GM21717 (cell line): Measurements from ENCODE around the gene FMN1.

Experiments
- ATAC-seq: cut with Tn5 transposase; IDR thresholded peaks from one replicate; pipeline ENCODE4 v1.9.1; 2021; ENCODE audit warnings: mild to moderate bottlenecking, moderate library complexity; ENCODE audit not compliant: unreplicated experiment

FMN1 gene

DNA sequence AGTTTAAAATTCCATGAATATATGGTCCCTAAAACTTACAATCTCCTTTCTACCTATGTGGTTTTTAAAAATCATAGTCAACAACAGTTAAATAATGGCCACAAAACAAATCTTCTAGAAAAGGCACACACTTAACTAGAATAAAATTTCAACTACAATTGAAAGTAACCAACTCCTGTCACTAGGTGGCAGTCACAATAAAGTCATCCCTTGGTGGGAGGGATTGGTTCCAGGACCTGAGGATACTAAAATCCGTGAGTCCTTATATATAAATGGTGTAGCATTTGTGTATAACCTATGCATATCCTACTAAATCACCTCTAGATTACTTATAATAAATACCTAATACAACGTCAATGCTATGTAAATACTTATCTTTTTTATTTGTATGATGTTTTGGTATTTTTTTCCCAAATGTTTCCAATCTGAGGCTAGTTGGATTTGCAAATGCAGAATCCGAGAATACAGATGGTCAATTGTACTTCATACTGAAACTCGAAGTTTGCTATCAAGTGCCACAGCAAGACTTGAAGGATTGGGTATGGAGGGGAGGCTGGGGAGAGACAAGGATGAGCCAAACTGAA, 172.6 kb downstream of the FMN1 start:
- ATAC-seq = no peak

DNA sequence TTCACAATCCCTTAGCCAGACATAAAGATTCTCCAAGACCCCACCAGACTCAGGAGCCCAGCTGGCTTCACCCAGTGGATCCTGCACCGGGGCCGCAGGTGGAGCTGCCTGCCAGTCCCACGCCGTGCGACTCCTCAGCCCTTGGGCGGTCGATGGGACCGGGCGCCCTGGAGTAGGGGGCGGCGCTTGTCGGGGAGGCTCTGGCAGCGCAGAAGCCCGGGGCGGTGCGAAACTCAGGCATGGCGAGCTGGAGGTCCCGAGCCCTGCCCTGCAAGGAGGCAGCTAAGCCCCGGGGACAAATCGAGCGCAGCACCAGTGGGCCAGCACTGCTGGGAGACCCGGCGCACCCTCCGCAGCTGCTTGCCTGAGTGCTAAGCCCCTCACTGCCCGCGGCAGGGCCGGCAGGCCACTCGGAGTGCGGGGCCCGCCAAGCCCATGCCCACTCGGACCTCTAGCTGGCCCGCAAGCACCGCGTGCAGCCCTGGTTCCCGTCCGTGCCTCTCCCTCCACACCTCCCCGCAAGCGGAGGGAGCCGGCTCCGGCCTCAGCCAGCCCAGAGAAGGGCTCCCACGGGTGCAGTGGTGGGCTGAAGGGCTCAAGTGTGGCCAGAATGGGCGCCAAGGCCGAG, 175.0 kb downstream of the FMN1 start:
- ATAC-seq = no peak

DNA sequence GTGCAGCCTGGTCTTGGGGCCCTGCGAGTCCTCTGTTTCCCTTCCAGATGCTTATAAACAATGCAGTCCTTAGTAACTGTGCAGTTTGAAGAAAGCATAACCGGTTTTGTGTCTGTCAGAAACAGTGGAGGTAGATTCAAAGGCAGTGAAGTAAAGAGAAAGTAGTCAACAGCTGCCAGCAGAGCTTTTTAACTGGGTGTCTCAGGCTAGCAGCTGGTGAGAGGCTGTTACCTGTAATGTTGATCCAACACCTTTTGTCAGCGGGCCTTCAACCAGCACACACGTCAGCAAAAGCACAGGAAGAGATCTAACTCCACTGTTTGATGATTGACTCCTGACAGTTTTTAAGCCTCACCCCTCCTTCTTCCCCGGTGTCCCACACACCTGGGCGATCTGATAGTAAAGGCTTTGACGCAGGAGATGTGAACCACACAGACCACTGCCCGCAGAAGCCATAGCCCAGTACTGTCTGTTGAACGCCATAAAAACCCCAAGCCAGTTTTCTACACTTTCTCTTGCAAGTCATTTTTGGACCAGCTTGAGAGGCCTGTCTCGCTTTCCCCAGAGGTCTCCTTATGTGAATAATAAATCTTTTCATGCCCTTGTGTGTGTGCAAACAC, 178.0 kb downstream of the FMN1 start:
- ATAC-seq = no peak

DNA sequence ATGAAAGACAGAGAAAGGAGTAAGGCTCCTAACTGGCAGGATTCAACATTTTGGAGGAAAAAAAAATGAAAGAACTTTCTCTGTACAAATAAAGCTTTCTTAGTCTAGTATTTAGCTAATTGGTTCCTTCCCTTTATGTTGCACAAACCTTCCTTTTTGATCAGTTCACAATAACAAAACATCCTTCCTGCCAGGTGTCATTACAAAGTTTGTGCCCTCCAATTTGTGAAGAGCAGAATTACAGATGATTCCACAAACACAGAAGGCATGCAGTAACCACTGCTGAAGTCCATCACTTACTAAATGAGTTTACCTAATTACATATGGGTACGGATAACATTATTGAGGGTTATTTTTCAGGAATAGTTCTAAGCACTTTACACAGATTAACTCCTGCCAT, 179.9 kb downstream of the FMN1 start:
- ATAC-seq = no peak

DNA sequence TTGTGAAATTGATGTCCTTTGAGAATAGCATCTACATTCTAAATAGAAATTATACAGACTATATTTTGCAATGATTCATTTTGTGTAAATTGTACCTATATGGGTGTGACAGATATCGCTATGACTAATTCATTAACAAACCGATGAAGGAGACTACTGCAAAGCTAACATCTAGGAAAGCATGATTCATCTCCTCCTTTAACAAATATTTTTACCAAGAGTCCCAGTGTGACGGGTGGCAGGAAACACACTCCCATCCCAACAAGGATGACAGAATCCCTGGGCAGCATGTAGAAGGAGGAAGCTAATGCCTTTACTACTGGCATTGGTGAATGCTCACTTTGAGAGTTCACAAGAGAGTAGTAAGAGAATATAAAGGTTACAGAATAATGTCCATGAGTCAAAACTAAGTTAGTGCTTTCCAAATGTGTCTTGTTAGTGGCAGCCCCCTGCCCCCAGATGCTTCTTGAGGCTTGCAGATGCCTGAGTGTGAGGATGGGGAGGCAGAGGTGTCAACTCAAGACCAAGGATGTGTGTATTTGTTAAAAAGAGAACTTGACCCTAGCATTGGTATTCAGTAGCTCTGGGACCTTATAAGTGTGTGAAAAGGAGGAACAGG, 180.6 kb downstream of the FMN1 start:
- ATAC-seq = no peak

DNA sequence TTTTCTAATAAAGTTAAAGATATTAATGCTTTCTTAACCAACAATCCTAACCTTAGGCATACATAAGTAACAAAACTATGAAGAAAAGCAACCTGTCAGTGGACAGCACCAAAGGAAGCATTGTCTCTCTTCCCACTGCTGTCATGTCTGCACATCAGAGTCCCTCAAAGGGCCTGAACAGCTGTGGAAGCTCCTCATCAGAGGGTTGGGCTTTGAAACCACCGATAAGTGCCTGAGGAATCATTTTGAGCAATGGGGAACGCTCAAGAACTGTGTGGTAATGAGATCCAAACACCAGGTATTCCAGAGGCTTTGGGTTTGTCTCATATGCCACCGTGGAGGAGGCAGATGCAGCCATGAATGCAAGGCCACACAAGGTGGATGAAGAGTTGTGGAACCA, 182.5 kb downstream of the FMN1 start:
- ATAC-seq = no peak

DNA sequence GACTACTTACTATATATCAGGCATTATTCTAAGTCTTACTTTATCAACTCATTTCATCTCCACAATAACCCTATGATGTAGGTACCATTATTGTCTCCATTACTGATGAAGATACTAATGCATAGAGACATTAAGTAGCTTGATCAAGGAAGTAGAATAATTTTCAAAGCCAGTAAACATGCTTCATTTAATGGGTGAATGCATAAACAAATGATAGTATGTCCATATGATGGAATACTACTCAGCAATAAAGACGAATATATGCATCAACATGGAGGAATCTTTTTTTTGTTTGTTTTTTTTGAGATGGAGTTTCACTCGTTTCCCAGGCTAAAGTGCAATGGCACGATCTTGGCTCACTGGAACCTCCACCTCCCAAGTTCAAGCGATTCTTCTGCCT, 184.9 kb downstream of the FMN1 start:
- no peak for ATAC-seq

DNA sequence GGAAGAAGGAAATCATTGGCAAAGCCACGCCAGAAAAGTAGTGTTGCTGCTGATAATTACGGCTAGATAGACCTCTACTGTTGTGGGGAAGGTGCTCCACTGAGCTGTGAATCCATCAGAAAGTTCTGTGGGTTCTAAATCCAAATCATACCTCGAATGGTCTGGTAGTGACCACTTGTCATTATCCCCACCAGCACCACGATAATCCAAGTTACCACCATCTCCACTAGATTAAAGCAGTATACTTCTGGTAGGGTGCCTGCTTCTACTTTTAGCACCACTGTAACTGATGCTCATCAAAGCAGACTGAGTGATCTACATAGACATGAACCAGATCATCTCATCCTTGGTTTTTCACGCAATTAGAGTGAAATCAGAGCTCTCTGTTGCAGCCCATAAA, 185.5 kb downstream of the FMN1 start:
- ATAC-seq = no peak

DNA sequence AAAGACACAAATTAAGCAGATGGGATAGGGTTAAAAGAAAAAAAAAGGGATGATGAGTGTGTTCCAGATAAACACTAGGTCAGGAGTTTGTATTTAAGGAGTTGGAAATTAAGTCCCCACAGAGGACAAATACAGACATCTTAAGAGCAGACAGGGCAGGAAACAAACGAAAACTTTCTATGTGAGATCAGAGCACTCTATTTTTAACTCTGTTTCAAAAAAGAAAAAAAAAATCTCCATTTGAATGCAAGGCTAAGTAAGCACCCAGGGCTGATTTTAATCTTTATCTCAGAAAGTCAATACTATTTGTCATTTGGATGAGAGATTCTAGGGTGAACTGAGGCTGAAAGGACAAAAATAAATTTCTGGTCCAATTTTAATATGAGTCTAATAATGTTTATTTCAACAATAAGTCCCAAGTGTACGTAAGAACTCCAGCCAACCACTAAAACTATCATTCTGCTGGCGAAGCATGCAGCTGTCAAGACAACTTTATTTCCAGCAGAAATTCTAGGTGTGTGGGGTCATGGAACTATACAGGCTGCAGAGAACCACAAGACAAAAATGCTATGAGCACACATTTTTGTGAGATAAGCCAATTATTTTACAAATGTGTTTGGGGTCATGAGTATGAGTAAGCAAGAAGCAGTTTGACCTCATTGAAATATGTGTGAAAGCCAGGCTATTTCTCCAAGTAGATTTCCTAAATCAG, 186.1 kb downstream of the FMN1 start:
- ATAC-seq = no peak

DNA sequence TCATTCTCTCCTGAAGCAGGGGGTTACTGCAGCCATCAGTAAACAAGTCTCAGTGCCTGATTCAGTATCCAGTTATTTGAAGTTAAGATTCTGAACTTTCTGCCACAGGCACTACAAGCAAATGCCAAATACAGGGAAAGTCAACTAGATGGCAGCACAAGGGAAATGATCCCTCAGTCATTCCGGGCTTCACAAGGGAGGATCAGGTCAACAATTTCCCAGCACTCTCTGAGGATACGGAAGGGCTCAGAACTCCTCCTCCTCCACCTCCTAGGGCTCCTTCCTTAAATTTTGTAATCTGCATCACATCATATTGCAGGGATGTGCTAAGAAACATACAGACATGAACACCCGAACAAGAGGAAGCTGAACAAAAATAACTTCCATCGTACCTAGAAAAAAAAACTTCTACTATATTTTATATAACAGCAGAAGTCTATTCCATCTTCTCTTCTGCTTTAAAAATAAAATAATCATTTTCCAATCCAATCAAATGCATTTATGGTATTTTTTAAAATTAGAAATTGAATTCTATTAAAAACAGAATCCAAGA, 187.1 kb downstream of the FMN1 start:
- no peak for ATAC-seq

DNA sequence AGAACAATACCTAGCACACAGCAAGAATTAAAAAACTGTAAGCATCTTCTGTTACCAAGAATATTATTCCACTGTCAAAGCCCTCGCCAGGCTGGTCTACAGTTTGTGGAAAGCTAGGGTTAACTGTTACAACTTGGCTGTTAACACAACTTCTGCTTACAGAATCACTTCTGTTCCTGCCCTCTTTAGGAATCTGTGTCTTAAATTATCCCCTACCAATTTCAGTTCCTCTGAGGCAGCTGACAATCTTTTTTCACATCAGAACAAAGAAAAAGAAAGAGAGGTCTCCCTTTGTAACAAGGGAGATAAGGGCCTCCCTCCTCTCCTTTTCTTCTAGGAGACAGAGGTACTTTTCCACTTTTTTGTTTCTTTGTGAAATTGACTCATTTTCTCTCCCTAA, 188.9 kb downstream of the FMN1 start:
- ATAC-seq = no peak

DNA sequence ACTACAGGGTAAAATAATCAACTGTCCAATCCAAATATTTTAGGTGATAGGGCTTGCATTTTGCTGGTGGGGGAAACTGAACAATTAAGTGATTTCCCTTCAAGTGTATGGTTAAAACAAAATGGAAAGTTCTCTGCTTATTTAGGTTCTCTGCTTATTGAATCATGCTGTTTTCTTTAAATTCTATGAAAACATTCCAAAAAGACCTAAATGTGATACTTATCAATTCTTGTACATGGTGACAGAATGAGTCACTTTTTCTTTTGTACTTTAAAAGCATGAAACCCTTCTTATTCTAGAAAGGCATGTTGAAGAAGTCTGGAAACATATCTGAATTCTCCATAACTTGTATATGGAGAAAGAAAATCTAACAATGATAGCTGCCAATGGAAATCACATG, 192.6 kb downstream of the FMN1 start:
- ATAC-seq = no peak

DNA sequence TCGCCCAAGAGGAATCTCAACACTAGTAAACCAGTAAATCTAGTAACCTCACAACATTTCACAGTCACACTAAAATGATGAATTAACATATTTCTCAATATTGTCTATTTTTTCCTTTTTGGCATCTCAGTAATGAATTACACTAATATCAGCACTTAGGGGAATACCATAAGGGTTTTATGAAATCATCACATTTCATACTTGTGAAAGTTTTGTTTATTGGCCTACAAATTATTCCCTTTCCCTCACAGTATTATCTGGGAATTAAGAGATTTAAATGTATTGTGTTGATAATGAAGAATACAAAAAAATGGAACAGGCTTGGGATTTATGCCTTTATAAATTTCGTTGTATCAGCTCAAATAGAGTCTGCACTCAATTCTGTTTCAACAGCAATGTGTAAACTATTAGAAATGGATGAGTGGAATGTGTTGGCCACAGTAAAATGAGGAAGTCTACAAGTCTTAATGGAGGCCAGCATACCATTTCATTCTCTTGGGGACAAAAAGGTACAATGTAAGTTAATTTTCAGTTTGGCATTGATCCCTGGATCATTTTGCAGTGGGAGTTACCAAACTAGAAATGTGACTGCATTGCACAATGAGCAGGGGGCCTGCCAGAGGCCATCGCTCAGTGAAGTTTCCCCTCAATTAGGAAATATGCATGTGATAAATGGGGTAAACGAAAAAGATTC, 195.4 kb downstream of the FMN1 start:
- no peak for ATAC-seq

DNA sequence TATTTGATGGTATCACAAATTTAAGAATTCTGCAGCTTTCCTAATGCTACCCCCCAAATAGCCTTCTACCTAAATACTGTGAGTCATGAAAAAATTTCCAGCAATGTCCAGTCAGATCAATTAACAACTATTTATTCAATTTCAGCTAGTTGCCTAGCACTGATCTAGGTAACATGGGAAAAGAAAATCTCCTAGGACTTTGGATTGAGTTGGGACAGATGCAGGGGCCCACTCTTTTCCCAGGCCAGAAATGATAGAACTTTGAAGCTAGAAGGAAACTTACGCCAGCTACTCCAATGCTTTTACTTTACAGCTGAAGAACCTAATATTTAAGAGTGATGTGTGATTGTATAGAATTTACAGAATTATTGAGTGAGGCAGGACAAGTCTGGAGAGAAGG, 196.3 kb downstream of the FMN1 start:
- no peak for ATAC-seq

DNA sequence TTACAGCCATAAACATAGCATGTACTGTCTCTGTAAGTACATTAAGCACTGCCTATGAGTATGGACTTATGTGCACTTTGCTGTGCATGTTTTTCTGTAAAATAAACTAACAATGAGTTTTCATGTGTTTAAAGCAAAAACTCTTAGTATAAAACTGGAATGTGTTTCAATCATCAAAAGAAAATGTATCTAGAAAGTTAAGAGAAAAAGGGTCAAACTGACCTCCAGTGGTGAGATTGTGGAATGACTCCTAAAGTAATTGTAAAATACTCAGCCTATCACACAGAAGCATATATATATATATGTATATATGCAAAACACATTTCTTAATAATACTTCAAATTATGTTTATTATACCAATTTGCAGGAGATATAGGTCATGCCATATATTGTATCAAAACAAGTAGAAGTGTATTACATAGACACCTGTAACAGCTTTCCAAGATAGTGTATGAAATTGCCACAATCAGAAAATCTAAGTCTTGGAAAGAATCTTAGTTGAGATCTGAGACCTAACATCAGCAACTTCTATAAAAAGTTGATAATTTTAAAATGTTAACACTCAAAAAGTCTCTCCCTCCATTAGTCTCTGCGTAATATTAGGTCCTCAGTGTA, 199.6 kb downstream of the FMN1 start:
- ATAC-seq = no peak

DNA sequence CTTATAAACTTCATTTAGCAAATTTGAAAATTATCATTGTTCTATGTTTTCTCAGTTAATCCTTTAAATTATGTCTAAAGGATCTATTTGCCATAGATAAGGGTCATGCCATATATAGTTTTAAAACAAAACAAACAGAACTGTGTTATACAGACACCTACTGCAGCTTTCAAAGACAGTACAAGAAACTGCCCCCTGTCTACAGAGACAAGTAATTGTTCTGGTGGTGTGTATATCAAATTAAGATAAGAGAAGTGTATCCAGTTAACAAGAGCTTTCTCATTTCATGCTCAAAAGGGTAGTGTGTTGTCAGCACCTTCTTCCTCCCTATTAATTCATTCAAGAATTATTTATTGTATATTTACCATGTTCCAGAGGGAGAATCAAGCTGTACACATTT, 201.2 kb downstream of the FMN1 start:
- no peak for ATAC-seq

DNA sequence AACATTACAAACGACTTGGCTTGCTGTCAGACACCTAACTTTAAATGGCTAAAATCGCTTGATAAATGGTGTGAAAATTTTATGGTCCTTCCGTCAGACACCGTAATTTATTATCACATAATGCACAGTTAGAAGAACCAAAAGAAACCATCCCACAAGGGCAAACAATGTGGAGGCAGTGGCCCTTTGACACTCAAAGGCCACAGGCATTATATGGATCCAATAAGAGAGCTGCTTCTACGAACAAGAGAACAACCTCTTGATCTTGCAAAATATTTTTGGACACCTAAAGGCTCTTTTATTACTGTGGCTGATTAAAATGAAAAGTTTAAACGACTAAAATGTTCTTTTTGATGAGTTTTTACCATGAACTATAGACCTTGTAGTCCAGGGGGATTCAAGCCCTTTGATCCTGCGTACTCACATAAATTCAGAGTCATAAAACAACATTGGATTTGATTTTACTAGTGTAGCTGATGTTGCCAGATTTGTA, 202.8 kb downstream of the FMN1 start:
- ATAC-seq = no peak

DNA sequence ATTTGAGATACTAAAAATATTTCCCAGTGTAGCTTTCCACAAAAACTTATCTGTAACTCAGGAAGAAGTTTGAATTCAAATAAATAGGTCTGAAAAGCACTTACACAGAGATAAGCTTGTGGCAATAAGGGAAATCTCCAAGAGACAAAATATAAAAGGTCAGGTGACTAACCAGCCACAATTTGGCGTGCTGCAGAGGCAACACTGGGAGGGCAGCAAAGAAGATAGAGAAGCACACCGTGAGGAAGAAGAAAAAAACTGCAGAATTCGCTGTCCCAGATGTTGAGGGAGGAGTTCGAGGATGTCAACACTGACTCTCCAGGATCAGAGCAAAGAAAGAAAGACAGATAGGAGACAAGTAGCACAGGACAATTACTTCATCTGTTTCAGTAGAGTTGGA, 204.4 kb downstream of the FMN1 start:
- ATAC-seq = no peak

DNA sequence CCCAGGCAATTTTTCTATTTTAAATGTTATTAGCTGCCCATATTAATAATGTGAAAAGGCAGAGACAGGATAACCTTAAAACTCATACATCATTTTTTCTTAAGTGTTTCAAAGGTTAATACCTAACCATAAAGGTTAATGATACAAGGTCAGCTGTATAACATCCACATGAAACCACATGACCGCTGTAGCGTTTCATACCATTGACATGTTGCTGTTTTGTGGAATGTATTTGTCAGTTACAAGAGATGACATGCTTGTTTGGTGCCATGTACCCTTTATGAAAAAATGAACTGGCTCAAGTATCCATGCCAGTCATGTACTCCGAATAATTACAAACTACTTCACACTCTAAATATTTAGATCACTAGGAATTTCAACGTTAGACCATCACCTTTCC, 207.4 kb downstream of the FMN1 start:
- no peak for ATAC-seq

DNA sequence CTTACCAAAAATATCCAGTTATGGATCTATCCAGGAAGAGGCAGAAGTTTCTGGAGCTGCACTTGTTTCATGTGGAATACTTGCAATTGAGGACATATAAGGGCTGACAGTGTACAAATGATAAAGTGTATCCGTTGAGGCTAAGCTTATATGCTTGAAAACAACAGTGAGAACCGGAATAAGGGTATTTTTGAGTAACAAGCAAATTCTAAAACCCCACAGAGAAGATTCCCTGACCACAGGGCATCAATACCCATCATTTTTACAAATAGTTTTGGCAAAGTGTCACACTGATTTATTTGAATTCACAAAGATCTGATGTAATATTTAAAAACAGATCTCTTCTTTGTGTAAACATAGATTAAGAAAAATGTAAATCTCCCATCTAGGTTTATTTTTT, 208.4 kb downstream of the FMN1 start:
- no peak for ATAC-seq
